HG03103 (cell line): ENCODE data around the gene GPR37L1.
"Not testable (repeated sequence)": the region's sequence is repeated elsewhere in the genome, so short reads cannot be mapped to it uniquely, and the experiment has no call there.

Experiments
- ATAC-seq: cut with Tn5 transposase; IDR thresholded peaks from one replicate; pipeline ENCODE4 v1.9.1; 2021; ENCODE audit warnings: low read depth; ENCODE audit not compliant: unreplicated experiment

The GPR37L1 gene

GRCh38 chr1:202133001-202133400, 10.3 kb downstream of the GPR37L1 start:
- no peak for ATAC-seq

GRCh38 chr1:202133496-202133895, 10.8 kb downstream of the GPR37L1 start:
- ATAC-seq: no peak

GRCh38 chr1:202133989-202134388, 11.3 kb downstream of the GPR37L1 start:
- ATAC-seq: no peak

- no peak for ATAC-seq
Observed at GRCh38 chr1:202134645-202135172, 12.0 kb downstream of the GPR37L1 start.

- no peak for ATAC-seq
Observed at GRCh38 chr1:202135221-202135721, 12.6 kb downstream of the GPR37L1 start.

GRCh38 chr1:202140833-202141232, 18.1 kb downstream of the GPR37L1 start:
- no peak for ATAC-seq

GRCh38 chr1:202141468-202141867, 18.8 kb downstream of the GPR37L1 start:
- ATAC-seq: not testable (repeated sequence)

GRCh38 chr1:202143011-202143767, 20.5 kb downstream of the GPR37L1 start:
- peak; percentile 2 for ATAC-seq

GRCh38 chr1:202143768-202144401, 21.2 kb downstream of the GPR37L1 start:
- ATAC-seq: peak; percentile 34

- ATAC-seq: peak; percentile 50
Observed at GRCh38 chr1:202144402-202145067, 21.8 kb downstream of the GPR37L1 start, which contains the start of gene ARL8A. Gene ARL8A, minus strand, starts transcription at chr1:202144737. Its CDS starts 165 bp downstream, at chr1:202144572.

GRCh38 chr1:202145068-202145743, 22.5 kb downstream of the GPR37L1 start:
- no peak for ATAC-seq

GRCh38 chr1:202145744-202146140, 23.0 kb downstream of the GPR37L1 start:
- ATAC-seq: not testable (repeated sequence)

- ATAC-seq: no peak
Observed at GRCh38 chr1:202146279-202146678, 23.6 kb downstream of the GPR37L1 start.

- ATAC-seq: no peak
Observed at GRCh38 chr1:202146993-202147392, 24.3 kb downstream of the GPR37L1 start.

- ATAC-seq: no peak
Observed at GRCh38 chr1:202148391-202148790, 25.7 kb downstream of the GPR37L1 start.

GRCh38 chr1:202149566-202149965, 26.8 kb downstream of the GPR37L1 start:
- no peak for ATAC-seq

GRCh38 chr1:202150187-202150586, 27.5 kb downstream of the GPR37L1 start:
- ATAC-seq: no peak

- no peak for ATAC-seq
Observed at GRCh38 chr1:202150602-202151001, 27.9 kb downstream of the GPR37L1 start.

- no peak for ATAC-seq
Observed at GRCh38 chr1:202151045-202151444, 28.3 kb downstream of the GPR37L1 start.

- ATAC-seq: no peak
Observed at GRCh38 chr1:202152399-202152798, 29.7 kb downstream of the GPR37L1 start.
